ENCODE results near the gene UMAD1.
A peak's percentile ranks its signal among the peaks of the same experiment; 100 is the strongest.

The UMAD1 gene

GRCh38 chr7:7848246-7848645 is 207.7 kb downstream of the UMAD1 start:
- DNase-seq, result peak; percentile 24

- DNase-seq, result no peak
Observed at GRCh38 chr7:7848892-7849291, 208.3 kb downstream of the UMAD1 start.

GRCh38 chr7:7850150-7850549 is 209.6 kb downstream of the UMAD1 start:
- no peak for DNase-seq

GRCh38 chr7:7851381-7851780 is 210.8 kb downstream of the UMAD1 start:
- no peak for DNase-seq

- no peak for DNase-seq
Observed at GRCh38 chr7:7851991-7852390, 211.4 kb downstream of the UMAD1 start.

GRCh38 chr7:7857143-7857583 is 216.6 kb downstream of the UMAD1 start:
- DNase-seq, result no peak

- DNase-seq, result no peak
Observed at GRCh38 chr7:7858559-7858958, 218.0 kb downstream of the UMAD1 start.

GRCh38 chr7:7859411-7859810 is 218.9 kb downstream of the UMAD1 start:
- DNase-seq, result no peak

- no peak for DNase-seq
Observed at GRCh38 chr7:7861211-7861633, 220.7 kb downstream of the UMAD1 start.

- no peak for DNase-seq
Observed at GRCh38 chr7:7862393-7862792, 221.8 kb downstream of the UMAD1 start.

- no peak for DNase-seq
Observed at GRCh38 chr7:7867846-7868571, 227.5 kb downstream of the UMAD1 start.

- DNase-seq, result no peak
Observed at GRCh38 chr7:7868572-7868899, 228.0 kb downstream of the UMAD1 start.

GRCh38 chr7:7869036-7869435 is 228.5 kb downstream of the UMAD1 start:
- DNase-seq, result no peak

- no peak for DNase-seq
Observed at GRCh38 chr7:7869651-7870050, 229.1 kb downstream of the UMAD1 start.

- no peak for DNase-seq
Observed at GRCh38 chr7:7870555-7870954, 230.0 kb downstream of the UMAD1 start.

- no peak for DNase-seq
Observed at GRCh38 chr7:7876419-7876818, 235.9 kb downstream of the UMAD1 start.

- DNase-seq, result no peak
Observed at GRCh38 chr7:7881581-7881980, 241.0 kb downstream of the UMAD1 start.

GRCh38 chr7:7882888-7883287 is 242.3 kb downstream of the UMAD1 start:
- no peak for DNase-seq

- DNase-seq, result no peak
Observed at GRCh38 chr7:7883394-7883793, 242.8 kb downstream of the UMAD1 start.

- no peak for DNase-seq
Observed at GRCh38 chr7:7884855-7885254, 244.3 kb downstream of the UMAD1 start.

- DNase-seq, result no peak
Observed at GRCh38 chr7:7889791-7890568, 249.4 kb downstream of the UMAD1 start.

- DNase-seq, result no peak
Observed at GRCh38 chr7:7895004-7895650, 254.6 kb downstream of the UMAD1 start.

GRCh38 chr7:7895754-7896153 is 255.2 kb downstream of the UMAD1 start:
- no peak for DNase-seq

GRCh38 chr7:7897509-7897908 is 257.0 kb downstream of the UMAD1 start:
- DNase-seq, result no peak
